Measurements from ENCODE around the gene RPS6KA2.
"Not testable (repeated sequence)": the region's sequence is repeated elsewhere in the genome, so short reads cannot be mapped to it uniquely, and the experiment has no call there.

RPS6KA2 gene

GRCh38 chr6:166554316-166554715 is 72.7 kb downstream of the RPS6KA2 start:
- no peak for DNase-seq (ENCODE audit: low read depth)

DNA sequence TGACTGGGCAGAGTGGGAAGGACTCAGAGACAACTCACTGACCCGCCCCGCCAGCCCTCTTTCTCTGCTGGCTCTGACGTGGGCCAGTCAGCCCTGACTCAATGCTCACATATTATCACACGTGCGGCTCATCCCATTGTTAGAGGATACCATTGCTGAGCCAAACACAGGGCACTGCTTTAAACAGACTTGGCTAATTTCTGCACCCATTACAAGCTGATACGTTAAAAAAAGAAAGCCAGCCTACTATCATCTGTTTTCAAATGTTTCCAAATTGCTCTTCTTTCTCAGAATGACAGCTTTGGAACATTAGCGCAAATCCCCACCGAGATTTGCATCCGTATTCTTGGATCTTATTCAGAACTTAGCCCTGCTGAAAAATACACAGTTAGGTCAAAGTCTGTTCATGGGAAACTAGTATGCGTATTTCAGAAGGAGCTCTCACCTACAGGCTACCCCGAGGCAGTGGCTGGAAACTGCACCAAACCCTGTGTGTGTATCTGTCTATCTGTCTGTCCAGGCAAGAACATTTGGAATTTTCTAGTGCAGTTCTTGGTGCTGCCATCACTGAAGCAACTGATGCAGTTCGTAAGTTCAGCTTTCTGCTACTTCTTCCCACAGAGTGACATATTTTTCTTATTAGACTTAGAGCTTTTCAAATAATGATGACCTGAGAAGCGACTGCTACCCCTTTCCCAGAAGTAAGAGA is 73.3 kb downstream of the RPS6KA2 start:
- peak; percentile 76 for DNase-seq (ENCODE audit: low read depth)

- DNase-seq (ENCODE audit: low read depth) = no peak
Observed at GRCh38 chr6:166552600-166552999, 74.5 kb downstream of the RPS6KA2 start.

- no peak for DNase-seq (ENCODE audit: low read depth)
Observed at GRCh38 chr6:166551754-166552495, 75.1 kb downstream of the RPS6KA2 start.

DNA sequence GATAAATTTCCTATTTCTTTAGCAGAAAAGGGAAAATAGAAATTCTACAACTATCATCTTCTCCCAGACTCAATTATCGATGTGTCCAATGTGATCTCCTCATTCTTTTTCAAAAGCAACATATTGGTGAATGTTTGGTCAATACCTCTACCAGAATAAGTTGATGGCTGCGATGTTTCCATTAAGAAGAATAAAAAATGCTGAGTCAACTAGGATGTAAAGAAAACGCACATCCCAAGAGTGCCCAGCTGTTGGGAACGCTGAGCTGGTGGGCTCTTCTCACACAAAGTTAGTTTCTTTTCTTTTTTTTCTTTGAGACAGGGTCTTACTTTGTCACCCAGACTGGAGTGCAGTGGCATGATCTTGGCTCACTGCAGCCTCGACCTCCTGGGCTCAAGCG is 80.4 kb downstream of the RPS6KA2 start:
- DNase-seq (ENCODE audit: low read depth) = no peak

GRCh38 chr6:166545156-166546034 is 81.7 kb downstream of the RPS6KA2 start:
- no peak for DNase-seq (ENCODE audit: low read depth)

DNA sequence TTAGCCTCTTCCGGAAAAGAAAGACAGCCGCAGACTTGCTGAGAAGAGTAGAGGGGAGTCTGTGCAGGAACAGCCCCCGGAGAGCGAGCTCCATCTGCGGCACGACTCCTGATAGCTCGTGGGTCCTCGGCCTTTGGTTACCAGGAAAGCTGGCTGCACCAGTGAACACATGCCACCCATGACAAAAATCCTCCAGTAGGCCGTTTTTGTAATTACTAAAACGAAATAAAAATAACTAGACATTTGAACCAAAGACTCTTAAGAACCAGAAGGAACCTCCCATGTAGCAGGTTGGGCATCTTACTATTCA is 82.8 kb downstream of the RPS6KA2 start:
- no peak for DNase-seq (ENCODE audit: low read depth)

GRCh38 chr6:166543603-166544295 is 83.3 kb downstream of the RPS6KA2 start:
- no peak for DNase-seq (ENCODE audit: low read depth)

- no peak for DNase-seq (ENCODE audit: low read depth)
Observed at GRCh38 chr6:166542580-166542912, 84.5 kb downstream of the RPS6KA2 start.

DNA sequence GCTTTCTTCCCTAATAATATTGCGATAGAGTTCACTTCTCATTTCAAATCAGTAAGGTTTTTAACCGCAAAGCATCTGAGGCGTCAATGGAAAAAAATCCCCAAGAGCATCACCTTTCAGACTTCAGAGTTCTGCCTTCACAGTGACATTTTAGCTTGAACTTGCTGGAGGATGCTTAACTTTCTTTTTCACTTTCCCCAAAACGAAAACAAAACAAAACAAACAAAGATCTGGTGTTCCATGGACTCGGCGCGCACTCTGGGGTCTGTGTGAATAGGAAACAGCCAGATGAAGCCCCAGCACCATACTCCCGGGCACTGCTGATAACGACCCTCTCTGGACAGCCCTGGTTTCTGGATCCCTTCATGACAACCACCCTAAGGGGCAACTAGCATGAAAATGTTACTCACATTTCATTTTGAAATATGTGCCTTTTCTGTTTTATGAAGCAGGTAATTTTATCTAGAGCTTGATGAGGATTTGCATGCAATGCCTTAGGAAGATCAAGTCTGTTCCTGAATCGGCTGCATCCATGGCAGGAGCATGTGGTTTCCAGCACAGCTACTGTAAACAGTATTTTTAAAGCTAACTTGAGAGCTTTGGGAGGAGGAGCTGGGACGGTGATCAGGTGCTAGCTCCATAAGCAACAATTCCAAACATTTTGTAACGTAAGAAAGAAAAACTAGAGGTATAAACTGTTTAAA is 85.0 kb downstream of the RPS6KA2 start:
- DNase-seq (ENCODE audit: low read depth) = no peak

DNA sequence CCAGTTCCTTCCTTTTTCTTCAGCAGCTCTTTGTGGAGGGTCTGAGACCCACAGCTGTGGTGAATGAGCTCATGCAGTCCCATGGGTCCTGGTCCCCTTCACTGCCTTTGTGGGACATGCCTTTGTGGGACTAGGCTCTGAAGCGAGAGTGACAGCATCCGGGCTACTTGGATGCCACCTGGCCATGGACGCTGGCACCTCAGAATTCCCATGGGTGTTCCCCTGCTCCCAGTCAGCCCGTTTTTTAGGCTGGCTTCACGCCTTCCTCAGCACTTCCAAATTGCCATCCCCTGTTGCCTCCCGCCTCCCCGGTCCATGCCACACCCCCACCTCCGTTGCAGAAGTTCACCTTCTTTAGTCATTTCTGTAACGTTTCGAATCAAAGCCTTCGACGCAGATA is 85.7 kb downstream of the RPS6KA2 start:
- DNase-seq (ENCODE audit: low read depth) = no peak

DNA sequence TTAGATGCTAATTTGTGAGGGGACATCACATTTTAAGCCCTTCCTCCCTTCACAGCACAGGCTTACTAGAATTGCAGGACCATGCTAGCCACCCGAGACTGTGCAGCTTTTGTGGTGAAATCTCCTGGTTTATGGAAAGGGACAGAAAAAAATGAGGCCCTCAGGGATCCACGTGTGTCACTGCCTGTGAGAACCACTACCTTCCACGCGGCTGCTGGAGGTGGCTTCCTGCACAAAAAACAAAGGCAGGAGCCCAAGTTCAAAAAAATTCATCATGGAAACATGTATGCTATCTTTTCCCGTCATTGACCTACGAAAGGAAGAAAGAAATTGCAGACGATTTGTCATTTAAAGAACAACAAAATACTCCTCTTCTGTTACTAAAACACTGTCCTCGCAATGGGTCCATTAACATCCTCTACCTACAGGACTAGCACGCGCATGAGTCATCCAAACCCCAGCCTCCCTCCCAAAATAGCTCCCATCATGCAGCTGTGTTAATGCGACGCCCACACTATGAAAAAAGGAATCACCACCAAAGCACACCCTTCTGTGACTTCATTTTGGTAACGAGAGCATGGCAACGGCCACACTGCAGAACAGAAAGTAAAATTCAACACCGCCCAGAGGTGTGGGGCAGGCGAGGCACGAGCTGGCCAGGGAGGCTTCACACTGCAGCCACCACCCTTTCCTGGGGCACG is 86.3 kb downstream of the RPS6KA2 start:
- no peak for DNase-seq (ENCODE audit: low read depth)

DNA sequence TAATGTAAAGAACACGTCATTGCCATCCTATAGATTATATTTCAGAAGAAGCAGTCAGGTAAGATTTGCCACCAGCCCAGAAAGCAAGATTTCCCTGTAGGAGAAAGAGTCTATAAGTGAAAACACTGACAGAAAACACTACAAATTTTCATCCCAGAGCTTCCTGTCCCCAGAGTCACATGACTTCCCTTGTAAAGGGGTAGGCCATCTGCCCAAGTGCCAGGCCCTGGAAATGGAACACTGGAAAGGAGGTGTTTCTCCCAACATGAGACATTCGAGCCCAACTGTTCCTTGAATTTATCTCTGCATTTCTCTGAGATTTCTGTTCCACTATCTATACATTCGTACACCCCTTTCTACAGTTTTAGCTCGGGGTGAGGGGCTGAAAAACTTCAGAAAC is 87.5 kb downstream of the RPS6KA2 start:
- DNase-seq (ENCODE audit: low read depth) = no peak

DNA sequence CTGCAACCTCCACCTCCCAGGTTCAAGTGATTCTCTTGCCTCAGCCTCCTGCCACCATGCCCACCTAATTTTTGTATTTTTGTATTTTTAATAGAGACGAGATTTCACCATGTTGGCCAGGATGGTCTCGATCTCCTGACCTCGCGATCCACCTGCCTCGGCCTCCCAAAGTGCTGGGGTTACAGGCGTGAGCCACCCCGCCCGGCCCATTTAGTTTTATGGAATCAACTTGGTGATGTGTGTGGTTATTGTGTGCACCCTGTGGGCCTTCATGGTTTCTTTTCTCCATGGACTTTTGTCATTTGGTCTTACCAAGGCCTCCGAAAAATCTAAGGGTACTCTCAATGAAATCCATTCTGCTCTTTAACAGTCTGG is 88.1 kb downstream of the RPS6KA2 start:
- DNase-seq (ENCODE audit: low read depth) = not testable (repeated sequence)

GRCh38 chr6:166538297-166539010 is 88.6 kb downstream of the RPS6KA2 start:
- DNase-seq (ENCODE audit: low read depth) = no peak

- no peak for DNase-seq (ENCODE audit: low read depth)
Observed at GRCh38 chr6:166534658-166535406, 92.2 kb downstream of the RPS6KA2 start.

- DNase-seq (ENCODE audit: low read depth) = no peak
Observed at GRCh38 chr6:166533205-166533824, 93.7 kb downstream of the RPS6KA2 start.

DNA sequence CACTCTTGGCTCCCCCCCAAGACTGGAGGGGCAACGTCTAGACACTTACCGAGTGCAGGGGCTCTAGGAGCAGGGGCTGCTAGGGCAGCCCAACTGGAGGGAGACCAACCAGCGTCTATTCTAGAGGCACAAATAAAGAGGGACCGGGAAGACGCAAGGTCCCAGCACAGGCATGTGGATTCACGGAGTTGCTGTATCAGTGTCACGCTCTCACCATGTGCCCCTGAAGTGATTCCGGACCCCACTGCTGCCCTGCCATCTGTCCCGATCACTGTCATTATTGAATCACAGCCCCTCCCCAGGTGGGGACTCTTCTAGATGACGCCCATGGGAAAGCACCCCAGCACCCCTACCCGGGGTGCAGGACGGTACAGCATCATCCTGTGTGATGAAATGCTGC is 94.7 kb downstream of the RPS6KA2 start:
- DNase-seq (ENCODE audit: low read depth) = no peak
